DND-41 (cell line): ENCODE results near the gene ETFA.

ENCODE experiments used
- ATAC-seq: fragments of 200-7000 bp; cut with Tn5 transposase; 3 replicates; pipeline ENCODE4 v1.9.1; 2021; ENCODE audit warnings: low read depth; ENCODE audit not compliant: insufficient read depth
- DNase-seq: peaks from one replicate; pipeline ENCODE4 v3.0.0-alpha.2; 2020
- H2AFZ ChIP-seq: 2 replicates; pipeline ENCODE4 v1.6.0; 2012; ENCODE audit warnings: low read depth, low read length
- H3K27ac ChIP-seq: 2 replicates; pipeline ENCODE4 v1.5.1; 2012; ENCODE audit warnings: low read length, inconsistent platforms
- H3K27me3 ChIP-seq: fragments of 200-600 bp; sonication (generic); 2 replicates; pipeline ENCODE4 v1.6.0; 2012; ENCODE audit warnings: low read length, mild to moderate bottlenecking, inconsistent platforms; ENCODE audit not compliant: insufficient read depth, poor library complexity
- H3K36me3 ChIP-seq: 2 replicates; pipeline ENCODE4 v1.5.1; 2012; ENCODE audit warnings: low read length, inconsistent platforms; ENCODE audit not compliant: insufficient read depth
- H3K4me1 ChIP-seq: 2 replicates; pipeline ENCODE4 v1.5.1; 2012; ENCODE audit warnings: mild to moderate bottlenecking, low read length; ENCODE audit not compliant: insufficient read depth
- H3K4me2 ChIP-seq: 2 replicates; pipeline ENCODE4 v1.6.0; 2012; ENCODE audit warnings: mild to moderate bottlenecking, moderate library complexity, low read length, inconsistent platforms; ENCODE audit not compliant: insufficient read depth
- H3K4me3 ChIP-seq, 2 experiments: fragments of 200-600 bp in 1 of 2; shearing (Covaris generic) in 1 of 2; 2 replicates each; pipeline ENCODE4 v1.5.1; 2012 to 2016; ENCODE audit warnings: inconsistent platforms in 2 of 2, low read length in 2 of 2, mild to moderate bottlenecking in 2 of 2, low read depth in 1 of 2, moderate library complexity in 1 of 2
- H3K79me2 ChIP-seq: 2 replicates; pipeline ENCODE4 v1.6.0; 2012; ENCODE audit warnings: low read length, inconsistent platforms; ENCODE audit not compliant: insufficient read depth
- H3K9ac ChIP-seq: 2 replicates; pipeline ENCODE4 v1.6.0; 2012; ENCODE audit warnings: low read depth, mild to moderate bottlenecking, inconsistent platforms, low read length, moderate library complexity
- H3K9me3 ChIP-seq: 2 replicates; pipeline ENCODE4 v1.5.1; 2012; ENCODE audit warnings: low read length, moderate library complexity, mild to moderate bottlenecking, inconsistent platforms; ENCODE audit not compliant: insufficient read depth, severe bottlenecking
- H4K20me1 ChIP-seq: 2 replicates; pipeline ENCODE4 v1.6.0; 2012; ENCODE audit warnings: low read length; ENCODE audit not compliant: insufficient read depth
- EZH2 ChIP-seq: IDR thresholded peaks from 3 replicates; pipeline ENCODE4 v1.6.1; 2012; ENCODE audit warnings: borderline replicate concordance, low read depth, mild to moderate bottlenecking, moderate library complexity, low read length, inconsistent platforms; ENCODE audit not compliant: severe bottlenecking
- TF ChIP-seq, protein P1 (sequence below): IDR thresholded peaks from 2 replicates; pipeline ENCODE4 v1.5.1; 2012; ENCODE audit warnings: borderline replicate concordance, low read length, moderate library complexity, mild to moderate bottlenecking; ENCODE audit not compliant: poor library complexity, severe bottlenecking; ENCODE audit errors: extremely low read depth

The ETFA gene

DNA sequence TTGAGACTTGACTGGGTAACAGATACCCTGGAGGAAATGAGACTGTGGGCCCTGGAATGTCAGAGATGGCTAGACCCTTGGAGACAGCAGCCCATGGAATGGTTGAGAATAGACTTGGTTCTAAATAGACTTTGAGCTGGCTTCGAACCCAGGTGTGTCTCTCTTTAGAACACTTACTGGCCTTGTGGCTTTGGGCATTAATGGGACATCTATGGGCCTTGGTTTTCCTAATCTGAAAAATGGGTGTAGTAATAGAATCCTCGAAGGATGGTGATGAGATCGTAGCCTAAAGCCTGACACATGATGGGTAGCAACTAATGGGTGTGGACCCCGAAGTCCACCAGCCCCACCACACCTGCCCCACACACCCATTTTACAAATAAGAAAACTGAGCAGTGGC is 132.2 kb downstream of the ETFA start:
- Histone ChIP-seq H3K9me3 (no peaks in the 10 kb centered on the region), H3K4me1 (no peaks in the 10 kb centered on the region), H3K36me3 (no peaks in the 10 kb centered on the region), H3K79me2 (no peaks in the 10 kb centered on the region), H2AFZ (no peak overlapping the region), H3K27me3 (no peaks in the 10 kb centered on the region), H3K9ac (no peak overlapping the region), H3K27ac (no peak overlapping the region), H3K4me2 (no peak overlapping the region), H3K4me3 (no peak overlapping the region), H4K20me1 (no peaks in the 10 kb centered on the region; the same call in 1 of the 2 replicates)
- ATAC-seq (no peak), DNase-seq (no peak)
- no peak for TF ChIP-seq EZH2
- TF ChIP-seq, protein P1, sequence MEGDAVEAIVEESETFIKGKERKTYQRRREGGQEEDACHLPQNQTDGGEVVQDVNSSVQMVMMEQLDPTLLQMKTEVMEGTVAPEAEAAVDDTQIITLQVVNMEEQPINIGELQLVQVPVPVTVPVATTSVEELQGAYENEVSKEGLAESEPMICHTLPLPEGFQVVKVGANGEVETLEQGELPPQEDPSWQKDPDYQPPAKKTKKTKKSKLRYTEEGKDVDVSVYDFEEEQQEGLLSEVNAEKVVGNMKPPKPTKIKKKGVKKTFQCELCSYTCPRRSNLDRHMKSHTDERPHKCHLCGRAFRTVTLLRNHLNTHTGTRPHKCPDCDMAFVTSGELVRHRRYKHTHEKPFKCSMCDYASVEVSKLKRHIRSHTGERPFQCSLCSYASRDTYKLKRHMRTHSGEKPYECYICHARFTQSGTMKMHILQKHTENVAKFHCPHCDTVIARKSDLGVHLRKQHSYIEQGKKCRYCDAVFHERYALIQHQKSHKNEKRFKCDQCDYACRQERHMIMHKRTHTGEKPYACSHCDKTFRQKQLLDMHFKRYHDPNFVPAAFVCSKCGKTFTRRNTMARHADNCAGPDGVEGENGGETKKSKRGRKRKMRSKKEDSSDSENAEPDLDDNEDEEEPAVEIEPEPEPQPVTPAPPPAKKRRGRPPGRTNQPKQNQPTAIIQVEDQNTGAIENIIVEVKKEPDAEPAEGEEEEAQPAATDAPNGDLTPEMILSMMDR, result no peak

DNA sequence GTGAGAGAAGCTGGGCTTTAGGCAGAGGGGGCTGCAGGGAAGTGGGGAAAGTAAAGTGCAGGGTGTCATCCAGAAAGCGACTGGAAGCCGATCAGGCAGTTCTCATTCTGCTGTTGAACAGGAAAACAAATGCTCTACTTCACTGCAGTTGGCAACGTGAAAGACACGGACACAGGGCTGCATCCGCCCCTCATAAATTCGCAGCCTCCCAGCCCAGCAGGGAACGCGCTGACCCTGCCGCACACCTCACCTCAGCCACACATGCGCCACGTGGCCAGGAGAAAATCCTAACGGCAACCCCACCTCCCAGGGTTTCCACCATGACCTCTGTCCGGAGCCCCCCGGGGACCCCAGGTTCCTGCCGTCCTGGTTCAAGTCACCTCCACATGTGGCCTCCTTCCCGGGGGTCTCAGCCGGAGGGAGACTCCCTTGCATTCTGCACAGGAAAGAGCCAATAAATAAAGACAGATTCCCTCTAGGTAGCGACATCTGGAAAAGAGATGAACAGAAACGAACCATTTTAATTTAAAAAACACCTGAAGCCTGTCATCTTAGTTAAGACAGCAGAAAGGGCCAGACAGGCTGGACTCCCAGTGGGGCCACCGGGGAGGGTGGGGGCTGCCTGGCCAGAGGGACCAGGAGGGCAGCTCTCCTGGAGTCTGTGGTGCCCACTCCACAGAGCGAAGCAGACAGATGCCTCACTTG is 132.8 kb downstream of the ETFA start:
- DNase-seq (no peak), ATAC-seq (no peak)
- H3K4me1 ChIP-seq, result no peaks in the 10 kb centered on the region
- H4K20me1 ChIP-seq, result no peaks in the 10 kb centered on the region; the same call in 1 of the 2 replicates
- no peaks in the 10 kb centered on the region for H3K36me3 ChIP-seq
- no peak overlapping the region for H3K27ac ChIP-seq
- no peaks in the 10 kb centered on the region for H3K79me2 ChIP-seq
- H3K4me3 ChIP-seq, result no peak overlapping the region
- no peaks in the 10 kb centered on the region for H3K27me3 ChIP-seq
- H3K9me3 ChIP-seq, result no peaks in the 10 kb centered on the region
- TF ChIP-seq, protein P1, result no peak
- TF ChIP-seq EZH2, result no peak
- no peak overlapping the region for H3K9ac ChIP-seq
- no peak overlapping the region for H3K4me2 ChIP-seq
- H2AFZ ChIP-seq, result no peak overlapping the region

DNA sequence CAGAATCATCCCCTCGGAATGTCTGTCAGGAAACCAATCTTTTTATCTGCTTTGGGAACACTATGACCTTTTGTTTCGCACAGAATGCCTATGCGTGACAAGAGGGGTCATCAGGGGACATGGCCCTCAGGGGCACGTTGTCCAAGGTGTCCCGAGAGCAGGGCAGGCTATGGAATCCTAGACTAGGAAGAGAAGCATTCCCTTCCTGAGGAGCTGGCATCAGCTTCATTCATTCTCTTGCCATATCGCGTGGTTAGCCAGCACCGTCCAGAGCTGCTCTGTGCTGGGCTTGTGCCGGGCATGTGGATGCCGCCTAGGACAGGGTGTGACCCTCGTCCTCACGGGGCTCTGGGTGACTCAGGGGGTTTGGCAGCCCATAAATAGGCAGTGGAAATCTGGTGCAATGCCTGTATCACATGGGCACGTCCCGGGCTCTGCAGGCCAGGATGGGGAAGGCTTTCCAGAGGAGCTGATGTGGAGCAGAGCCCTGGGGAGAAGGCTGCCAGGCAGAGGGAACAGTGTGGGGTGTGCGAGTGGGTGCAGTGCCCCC is 133.7 kb downstream of the ETFA start:
- H3K4me3 ChIP-seq, result no peak overlapping the region

More for the DNA sequence above, 133.7 kb downstream of the ETFA start:
- H3K4me1 ChIP-seq, result no peaks in the 10 kb centered on the region
- DNase-seq (no peak), ATAC-seq (no peak)
- H4K20me1 ChIP-seq, result no peaks in the 10 kb centered on the region; the same call in 1 of the 2 replicates
- no peaks in the 10 kb centered on the region for H3K79me2 ChIP-seq
- TF ChIP-seq EZH2, result no peak
- TF ChIP-seq, protein P1, result no peak
- no peaks in the 10 kb centered on the region for H3K36me3 ChIP-seq
- no peak overlapping the region for H3K4me2 ChIP-seq
- H3K9me3 ChIP-seq, result no peaks in the 10 kb centered on the region
- H2AFZ ChIP-seq, result no peak overlapping the region
- no peaks in the 10 kb centered on the region for H3K27me3 ChIP-seq
- no peak overlapping the region for H3K9ac ChIP-seq
- H3K27ac ChIP-seq, result no peak overlapping the region
